BLaER1 treated with 17β-estradiol and CSF1 and Interleukin-3, amounts not matched to agents 10 nM and 100 nM (cell line): Measurements from ENCODE around the gene KRT6C.

Experiments
- H3K27ac ChIP-seq, 11 experiments: shearing (Covaris generic); formaldehyde crosslinking; 2 replicates each; pipeline ENCODE4 v1.8.1; 2022
- H3K27me3 ChIP-seq, 11 experiments: shearing (Covaris generic); formaldehyde crosslinking; 2 replicates each; pipeline ENCODE4 v1.8.1; 2022
- H3K36me3 ChIP-seq, 11 experiments: shearing (Covaris generic); formaldehyde crosslinking; 2 replicates each; pipeline ENCODE4 v1.8.1; 2022
- H3K4me1 ChIP-seq, 10 experiments: shearing (Covaris generic); formaldehyde crosslinking; 2 replicates each; pipeline ENCODE4 v1.8.1; 2022
- H3K4me2 ChIP-seq, 11 experiments: shearing (Covaris generic); formaldehyde crosslinking; 2 replicates each; pipeline ENCODE4 v1.8.1; 2022
- H3K4me3 ChIP-seq, 10 experiments: shearing (Covaris generic); formaldehyde crosslinking; 2 replicates each; pipeline ENCODE4 v1.8.1; 2022
- H3K9ac ChIP-seq, 11 experiments: shearing (Covaris generic); formaldehyde crosslinking; 2 replicates each; pipeline ENCODE4 v1.8.1; 2022
- H3K9me3 ChIP-seq, 11 experiments: shearing (Covaris generic); formaldehyde crosslinking; replicated peaks in 1 of 11; 2 replicates each; pipeline ENCODE4 v1.8.1; 2022
- H4K20me1 ChIP-seq, 11 experiments: shearing (Covaris generic); formaldehyde crosslinking; 2 replicates each; pipeline ENCODE4 v1.8.1; 2022
- Cebpa-rat ChIP-seq, 11 experiments: shearing (Covaris generic); IDR thresholded peaks; 2 replicates each; pipeline ENCODE4 v1.8.1; 2022

Gene KRT6C

DNA sequence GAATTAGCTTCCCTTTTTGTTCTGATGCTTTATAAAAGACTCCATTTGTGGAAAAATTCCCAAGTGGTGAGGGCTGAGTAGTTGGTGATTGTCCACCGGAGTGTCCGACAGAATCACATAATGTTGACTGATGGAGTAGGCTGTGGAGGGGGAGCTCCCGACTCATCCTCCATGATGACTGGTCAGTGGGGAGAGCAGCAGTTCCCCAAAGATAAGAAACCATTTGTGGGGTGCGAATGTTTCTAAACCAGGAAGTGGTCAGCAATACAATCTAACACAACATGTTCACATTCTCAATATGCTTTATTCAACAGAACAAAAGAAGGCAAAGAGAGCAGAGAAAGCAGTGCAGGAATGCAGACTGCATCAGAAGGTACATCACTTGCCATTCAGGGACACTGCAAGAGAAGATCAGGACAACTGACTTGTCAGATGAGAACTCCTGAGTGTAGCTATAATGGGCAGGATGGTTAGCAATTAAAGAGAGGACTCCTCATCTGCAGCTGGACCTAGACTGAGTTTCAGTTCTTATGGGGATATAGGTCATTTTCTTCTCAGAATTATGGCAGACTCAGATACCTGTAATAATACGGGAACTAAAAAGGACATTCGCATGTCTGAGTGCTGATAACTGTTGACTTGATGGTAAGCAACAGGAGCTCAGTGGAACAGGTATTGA lies 27.1 kb downstream of the KRT6C start:
- Histone ChIP-seq H3K9me3 (no peaks in the 10 kb centered on the region), H3K27me3 (no peaks in the 10 kb centered on the region), H4K20me1 (no peaks in the 10 kb centered on the region), H3K9ac (no peak overlapping the region), H3K36me3 (no peaks in the 10 kb centered on the region), H3K4me3 (no peak overlapping the region), H3K4me2 (no peak overlapping the region), H3K4me1 (peaks cover 0 to 2% (median 0%) of the 10 kb centered on the region in 10 experiments; a peak in 4 of 20 replicates), H3K27ac (no peak overlapping the region)
- no peak for TF ChIP-seq Cebpa-rat (IDR thresholded peaks at IDR 0.05)

DNA sequence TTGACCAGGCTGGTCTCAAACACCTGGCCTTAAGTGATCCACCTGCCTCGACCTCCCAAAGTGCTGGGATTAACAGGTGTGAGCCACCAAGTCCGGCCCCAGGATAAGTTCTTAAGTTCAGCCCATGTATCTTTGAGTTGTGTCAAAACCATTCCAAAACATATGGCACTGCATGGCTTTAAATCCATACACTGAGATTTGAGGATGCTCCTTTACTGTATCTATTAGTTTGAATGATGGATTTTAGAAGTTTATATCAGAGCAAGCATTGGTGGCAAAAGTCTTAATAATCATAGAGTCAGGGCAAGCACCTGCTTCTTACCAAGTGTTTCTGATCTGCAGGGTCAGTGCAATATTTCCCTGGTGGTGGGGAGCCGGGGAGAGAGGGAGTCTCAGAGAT lies 27.7 kb downstream of the KRT6C start:
- H3K36me3 ChIP-seq, result no peaks in the 10 kb centered on the region
- peaks cover 0 to 9% (median 0%) of the 10 kb centered on the region in 10 experiments; a peak in 4 of 20 replicates for H3K4me1 ChIP-seq
- no peaks in the 10 kb centered on the region for H4K20me1 ChIP-seq
- H3K9ac ChIP-seq, result no peak overlapping the region
- H3K9me3 ChIP-seq, result no peaks in the 10 kb centered on the region
- no peak overlapping the region for H3K4me2 ChIP-seq
- H3K27ac ChIP-seq, result no peak overlapping the region
- no peak for TF ChIP-seq Cebpa-rat (IDR thresholded peaks at IDR 0.05)
- no peak overlapping the region for H3K4me3 ChIP-seq
- H3K27me3 ChIP-seq, result no peaks in the 10 kb centered on the region

- Histone ChIP-seq H3K27ac (no peak overlapping the region), H3K4me3 (no peak overlapping the region), H3K4me2 (no peak overlapping the region), H3K36me3 (no peaks in the 10 kb centered on the region), H3K9ac (no peak overlapping the region), H3K4me1 (peaks cover 0 to 10% (median 0%) of the 10 kb centered on the region in 10 experiments; a peak in 4 of 20 replicates), H3K9me3 (no peaks in the 10 kb centered on the region), H4K20me1 (no peaks in the 10 kb centered on the region), H3K27me3 (no peaks in the 10 kb centered on the region)
- no peak for TF ChIP-seq Cebpa-rat (IDR thresholded peaks at IDR 0.05)
Measured at GRCh38 chr12:52444647-52445595, 28.7 kb downstream of the KRT6C start.

DNA sequence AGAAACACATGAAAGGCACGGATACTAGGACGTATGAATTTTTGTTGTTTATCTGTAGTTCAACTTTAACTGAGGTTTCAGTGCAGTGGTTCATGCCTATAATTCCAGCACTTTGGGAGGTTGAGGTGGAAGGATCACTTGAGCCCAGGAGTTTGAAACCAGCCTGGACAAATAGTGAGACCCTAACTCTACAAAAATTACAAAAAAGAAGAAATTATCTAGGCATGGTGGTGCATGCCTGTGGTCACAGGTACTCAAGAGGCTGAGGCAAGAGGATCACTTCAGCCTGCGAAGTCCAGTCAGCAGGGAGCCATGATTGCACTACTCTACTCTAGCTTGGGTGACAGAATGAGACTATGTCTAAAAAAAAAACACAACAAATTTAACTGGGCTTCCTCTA lies 29.6 kb downstream of the KRT6C start:
- no peak overlapping the region for H3K4me2 ChIP-seq
- H3K4me1 ChIP-seq, result peaks cover 0 to 10% (median 0%) of the 10 kb centered on the region in 10 experiments; a peak in 4 of 20 replicates
- no peak overlapping the region for H3K4me3 ChIP-seq
- H3K27ac ChIP-seq, result no peak overlapping the region
- no peaks in the 10 kb centered on the region for H3K27me3 ChIP-seq
- no peak for TF ChIP-seq Cebpa-rat (IDR thresholded peaks at IDR 0.05)
- H3K9ac ChIP-seq, result no peak overlapping the region
- no peaks in the 10 kb centered on the region for H4K20me1 ChIP-seq
- no peaks in the 10 kb centered on the region for H3K36me3 ChIP-seq
- no peaks in the 10 kb centered on the region for H3K9me3 ChIP-seq

DNA sequence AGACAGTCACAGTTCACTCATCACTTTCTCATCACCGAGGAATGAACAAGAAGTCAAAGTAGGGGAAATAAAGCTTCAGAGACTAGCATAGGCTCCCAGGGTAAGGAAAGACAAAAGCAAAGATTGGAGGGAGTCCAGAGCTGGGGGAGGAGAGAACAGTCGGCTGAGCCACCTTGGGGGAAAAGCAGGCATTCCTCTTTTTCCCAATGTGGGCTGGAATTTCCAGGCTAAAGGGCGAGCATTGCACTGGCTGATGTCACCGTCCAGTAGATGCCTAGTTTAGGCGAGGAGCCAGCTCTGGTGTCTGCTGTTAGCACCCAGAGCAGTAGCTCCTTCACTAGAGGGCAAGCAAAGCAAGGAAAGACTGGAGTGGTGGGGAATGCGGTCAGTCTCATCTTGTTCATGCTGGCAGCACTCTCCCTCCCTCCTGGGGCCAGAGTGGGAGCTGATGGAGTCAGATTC lies 31.0 kb downstream of the KRT6C start:
- TF ChIP-seq Cebpa-rat (IDR thresholded peaks at IDR 0.05), result no peak
- Histone ChIP-seq H3K4me3 (no peak overlapping the region), H3K9ac (no peak overlapping the region), H3K9me3 (no peaks in the 10 kb centered on the region), H4K20me1 (no peaks in the 10 kb centered on the region), H3K27me3 (no peaks in the 10 kb centered on the region), H3K4me2 (no peak overlapping the region), H3K27ac (no peak overlapping the region), H3K36me3 (no peaks in the 10 kb centered on the region), H3K4me1 (peaks cover 0 to 10% (median 0%) of the 10 kb centered on the region in 10 experiments; a peak in 4 of 20 replicates)

- Histone ChIP-seq H3K36me3 (no peaks in the 10 kb centered on the region), H3K27me3 (no peaks in the 10 kb centered on the region), H3K4me2 (peak overlapping the region in 3 of 11 experiments; percentile 10 to 37 (median 36); a peak in 3 of 22 replicates), H3K4me3 (no peak overlapping the region), H3K9ac (no peak overlapping the region), H3K27ac (no peak overlapping the region), H4K20me1 (no peaks in the 10 kb centered on the region), H3K9me3 (no peaks in the 10 kb centered on the region), H3K4me1 (peaks cover 0 to 10% (median 0%) of the 10 kb centered on the region in 10 experiments; a peak in 4 of 20 replicates)
- no peak for TF ChIP-seq Cebpa-rat (IDR thresholded peaks at IDR 0.05)
Measured at GRCh38 chr12:52441320-52441911, 32.2 kb downstream of the KRT6C start.

DNA sequence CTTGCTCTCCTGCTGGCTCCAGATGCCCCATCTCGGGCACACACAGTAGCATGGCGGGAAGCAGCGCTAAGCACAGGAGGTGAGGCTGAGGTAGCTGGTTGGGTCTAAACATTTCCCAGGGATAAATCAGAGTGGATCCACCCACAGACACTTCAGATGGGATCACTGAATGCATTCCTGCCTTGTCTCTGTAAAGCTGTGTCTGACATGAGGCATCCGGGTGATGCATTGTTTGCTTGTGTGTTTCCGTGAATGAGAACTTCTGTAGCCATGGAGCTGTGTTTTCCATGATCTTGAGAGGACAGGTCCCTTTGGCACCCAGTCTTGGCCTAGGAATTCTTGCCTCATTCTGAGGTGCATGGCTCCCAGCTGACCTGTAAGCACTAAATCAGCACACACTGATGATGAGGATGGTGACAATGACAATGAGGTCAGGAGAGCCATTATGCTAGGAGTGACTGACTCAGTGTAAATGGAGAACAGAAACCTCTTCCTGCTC lies 32.7 kb downstream of the KRT6C start:
- no peak overlapping the region for H3K9ac ChIP-seq
- no peak overlapping the region for H3K27ac ChIP-seq
- no peak overlapping the region for H3K4me3 ChIP-seq
- H3K27me3 ChIP-seq, result no peaks in the 10 kb centered on the region
- no peaks in the 10 kb centered on the region for H3K36me3 ChIP-seq
- peaks cover 0 to 10% (median 0%) of the 10 kb centered on the region in 10 experiments; a peak in 4 of 20 replicates for H3K4me1 ChIP-seq
- H4K20me1 ChIP-seq, result no peaks in the 10 kb centered on the region
- 0 out of 22 replicates have a peak overlapping the region, but pooled peaks of 1 of the 11 experiments have one; percentile 10 for H3K4me2 ChIP-seq
- no peaks in the 10 kb centered on the region for H3K9me3 ChIP-seq
- no peak for TF ChIP-seq Cebpa-rat (IDR thresholded peaks at IDR 0.05)

DNA sequence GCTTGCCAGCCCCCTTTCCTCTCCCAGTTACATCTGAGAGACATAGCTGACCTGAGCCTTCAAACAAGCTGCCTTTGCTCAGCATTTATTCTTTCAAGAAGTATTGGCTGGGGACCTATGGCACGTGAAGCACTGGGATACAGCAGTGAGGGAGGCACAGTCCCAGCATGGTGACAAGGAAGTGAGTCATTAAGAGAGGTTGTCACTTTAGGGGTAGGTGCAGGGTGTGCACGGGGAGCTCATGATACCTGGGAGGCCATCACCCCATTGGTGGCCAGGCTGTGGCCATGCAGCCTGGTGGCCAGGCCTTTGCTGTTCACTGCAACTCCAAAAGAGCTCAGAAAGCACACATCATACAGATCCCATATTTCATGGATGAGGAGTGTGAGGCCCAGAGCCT lies 33.8 kb downstream of the KRT6C start:
- Histone ChIP-seq H3K4me1 (peaks cover 0 to 10% (median 0%) of the 10 kb centered on the region in 10 experiments; a peak in 4 of 20 replicates), H3K4me2 (no peak overlapping the region)

DNA sequence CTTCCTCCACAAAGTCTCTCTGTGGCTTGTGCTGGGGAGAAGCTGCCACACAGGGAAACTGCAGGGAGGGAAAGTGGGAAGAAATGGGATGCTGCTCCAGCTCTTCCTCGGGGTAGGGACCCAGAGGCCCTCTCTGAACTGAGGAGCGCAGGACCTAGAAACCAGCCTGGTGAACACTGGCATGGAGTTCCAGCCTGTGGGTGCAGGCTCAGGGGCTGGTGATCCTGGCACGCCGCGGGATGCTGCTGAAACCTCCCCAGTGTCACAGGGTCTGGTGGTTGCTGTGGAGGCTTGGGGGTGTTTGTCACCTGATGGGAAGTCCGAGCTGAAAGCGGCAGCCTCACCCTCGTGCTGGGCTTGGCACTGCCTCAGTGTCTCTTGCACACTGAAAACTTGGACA lies 34.2 kb downstream of the KRT6C start:
- Histone ChIP-seq H3K4me2 (no peak overlapping the region), H3K9ac (no peak overlapping the region)
- no peak for TF ChIP-seq Cebpa-rat (IDR thresholded peaks at IDR 0.05)

More for the DNA sequence above, 33.8 kb downstream of the KRT6C start:
- TF ChIP-seq Cebpa-rat (IDR thresholded peaks at IDR 0.05), result no peak
- H3K27me3 ChIP-seq, result no peaks in the 10 kb centered on the region
- H3K36me3 ChIP-seq, result no peaks in the 10 kb centered on the region
- no peaks in the 10 kb centered on the region for H4K20me1 ChIP-seq
- H3K27ac ChIP-seq, result no peak overlapping the region
- H3K9me3 ChIP-seq, result no peaks in the 10 kb centered on the region
- H3K4me3 ChIP-seq, result no peak overlapping the region
- H3K9ac ChIP-seq, result no peak overlapping the region

More for the DNA sequence above, 34.2 kb downstream of the KRT6C start:
- no peaks in the 10 kb centered on the region for H3K36me3 ChIP-seq
- H3K4me1 ChIP-seq, result peaks cover 0 to 10% (median 0%) of the 10 kb centered on the region in 10 experiments; a peak in 4 of 20 replicates
- H3K9me3 ChIP-seq, result no peaks in the 10 kb centered on the region
- no peak overlapping the region for H3K27ac ChIP-seq
- no peaks in the 10 kb centered on the region for H4K20me1 ChIP-seq
- H3K27me3 ChIP-seq, result no peaks in the 10 kb centered on the region
- no peak overlapping the region for H3K4me3 ChIP-seq
